ENCODE results near the gene TMTC2.

DNA sequence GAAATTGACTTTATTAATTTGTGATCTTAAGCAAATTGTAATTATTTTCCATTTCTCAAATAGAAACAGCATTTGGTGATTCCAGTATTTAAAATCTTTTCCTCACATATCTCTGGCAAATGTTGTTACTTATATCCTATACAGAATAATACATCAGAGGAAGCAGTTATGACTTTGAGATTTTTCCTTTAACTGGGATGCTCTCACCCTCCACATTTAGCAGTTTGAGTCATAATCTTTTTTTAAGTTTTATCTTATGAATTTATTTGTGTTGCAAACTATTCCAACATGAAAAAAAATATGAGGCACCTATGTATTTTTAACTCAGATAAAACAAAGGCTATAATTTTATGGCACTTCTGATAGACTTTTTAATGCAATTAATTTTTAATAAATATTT, 311.8 kb downstream of the TMTC2 start:
- TF ChIP-seq CTCF (IDR thresholded peaks at IDR 0.05; ENCODE audit: poor library complexity) (no peak), EZH2 (IDR thresholded peaks at IDR 0.05; ENCODE audit: borderline replicate concordance) (no peak), EZH2phosphoT487 (IDR thresholded peaks at IDR 0.05; ENCODE audit: low read depth, severe bottlenecking, unreplicated experiment) (no peak)

All from hepatocyte (in vitro differentiated cells).